HepG2 (cell line): ENCODE measurements around the gene PUM1. TPM values are rescaled to one million over a fixed set of nuclear protein-coding genes. Genes with fewer than 3 reads are reported as not detected.

ENCODE experiments used
- HNRNPL ChIP-seq: fragments of 200-400 bp; formaldehyde crosslinking; IDR thresholded peaks from 2 replicates; pipeline ENCODE4 v1.6.1; 2017; ENCODE audit warnings: mild to moderate bottlenecking, low read depth, low read length
- SKI ChIP-seq: fragments of 450-650 bp; IDR thresholded peaks from one replicate; pipeline ENCODE4 v1.6.1; 2018; ENCODE audit warnings: mild to moderate bottlenecking; ENCODE audit not compliant: partially characterized antibody
- ZZZ3 ChIP-seq: sonication (generic); formaldehyde crosslinking; IDR thresholded peaks from 2 replicates; pipeline ENCODE4 v1.4.0; 2020; ENCODE audit warnings: missing genetic modification reagents, mild to moderate bottlenecking, borderline replicate concordance
- polyA plus RNA-seq, 8 experiments: library from polyadenylated mRNA; depleted of rRNA in 3 of 8; stranded (reverse) in 7 of 8; unstranded in 1 of 8; fragments of >200 nt; fragmentation: Illumina TruSeq in 4 of 8; extraction: Trizol in 4 of 8; gene quantifications; 2 replicates each; pipeline versions ENCODE4 v1.2.1 to v1.2.3, GENCODE V29; 2011 to 2016; ENCODE audit warnings: low read depth in 4 of 8, missing spikeins in 1 of 8, mixed read lengths in 1 of 8; ENCODE audit not compliant: insufficient read depth in 1 of 8
- total RNA-seq, 5 experiments: library from RNA; depleted of rRNA; stranded (reverse); fragments of >200 nt; fragmentation: Illumina TruSeq; extraction: Trizol; gene quantifications; 2 replicates each; pipeline ENCODE4 v1.2.3, GENCODE V29; 2016; ENCODE audit warnings: low read depth in 1 of 5
- TF ChIP-seq, protein P1 (sequence below), 2 experiments: fragments of 450-650 bp in 1 of 2; sonication (generic) in 1 of 2; formaldehyde crosslinking in 1 of 2; IDR thresholded peaks; 2 replicates each; pipeline versions ENCODE4 v1.6.1 to v1.8.0; 2016 to 2022; ENCODE audit warnings: antibody characterized with exemption in 1 of 2, mild to moderate bottlenecking in 1 of 2, missing genetic modification reagents in 1 of 2
- TF ChIP-seq, protein P2 (sequence below): sonication (generic); formaldehyde crosslinking; IDR thresholded peaks from 2 replicates; pipeline ENCODE4 v1.4.0; 2020; ENCODE audit warnings: missing genetic modification reagents, borderline replicate concordance

Gene PUM1
- total and polyA plus RNA-seq, 2 of the 13 experiments (the other 11 are each of a cell fraction or from before 2014, with no cell fraction given): 64.7 to 91.0 TPM

DNA sequence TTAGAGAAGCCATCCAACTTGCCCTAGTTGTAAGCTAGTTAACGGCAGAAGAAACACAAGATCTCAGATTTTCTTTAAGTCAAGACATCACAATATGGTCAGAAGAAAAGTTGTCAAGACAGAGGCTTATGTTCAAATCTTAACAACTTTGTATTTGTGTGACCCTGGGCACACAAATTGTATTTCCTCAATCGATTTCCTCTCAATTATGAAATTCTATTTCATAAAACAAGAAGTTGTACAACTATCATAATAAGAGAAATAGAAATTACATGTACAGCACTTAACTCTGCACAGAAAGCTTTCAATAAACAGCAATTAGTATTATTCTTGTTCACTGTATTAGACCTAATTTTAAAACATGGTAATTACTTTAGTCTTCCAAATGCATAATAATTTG, 94.0 kb downstream of the PUM1 start (continued):
- TF ChIP-seq, protein P1, sequence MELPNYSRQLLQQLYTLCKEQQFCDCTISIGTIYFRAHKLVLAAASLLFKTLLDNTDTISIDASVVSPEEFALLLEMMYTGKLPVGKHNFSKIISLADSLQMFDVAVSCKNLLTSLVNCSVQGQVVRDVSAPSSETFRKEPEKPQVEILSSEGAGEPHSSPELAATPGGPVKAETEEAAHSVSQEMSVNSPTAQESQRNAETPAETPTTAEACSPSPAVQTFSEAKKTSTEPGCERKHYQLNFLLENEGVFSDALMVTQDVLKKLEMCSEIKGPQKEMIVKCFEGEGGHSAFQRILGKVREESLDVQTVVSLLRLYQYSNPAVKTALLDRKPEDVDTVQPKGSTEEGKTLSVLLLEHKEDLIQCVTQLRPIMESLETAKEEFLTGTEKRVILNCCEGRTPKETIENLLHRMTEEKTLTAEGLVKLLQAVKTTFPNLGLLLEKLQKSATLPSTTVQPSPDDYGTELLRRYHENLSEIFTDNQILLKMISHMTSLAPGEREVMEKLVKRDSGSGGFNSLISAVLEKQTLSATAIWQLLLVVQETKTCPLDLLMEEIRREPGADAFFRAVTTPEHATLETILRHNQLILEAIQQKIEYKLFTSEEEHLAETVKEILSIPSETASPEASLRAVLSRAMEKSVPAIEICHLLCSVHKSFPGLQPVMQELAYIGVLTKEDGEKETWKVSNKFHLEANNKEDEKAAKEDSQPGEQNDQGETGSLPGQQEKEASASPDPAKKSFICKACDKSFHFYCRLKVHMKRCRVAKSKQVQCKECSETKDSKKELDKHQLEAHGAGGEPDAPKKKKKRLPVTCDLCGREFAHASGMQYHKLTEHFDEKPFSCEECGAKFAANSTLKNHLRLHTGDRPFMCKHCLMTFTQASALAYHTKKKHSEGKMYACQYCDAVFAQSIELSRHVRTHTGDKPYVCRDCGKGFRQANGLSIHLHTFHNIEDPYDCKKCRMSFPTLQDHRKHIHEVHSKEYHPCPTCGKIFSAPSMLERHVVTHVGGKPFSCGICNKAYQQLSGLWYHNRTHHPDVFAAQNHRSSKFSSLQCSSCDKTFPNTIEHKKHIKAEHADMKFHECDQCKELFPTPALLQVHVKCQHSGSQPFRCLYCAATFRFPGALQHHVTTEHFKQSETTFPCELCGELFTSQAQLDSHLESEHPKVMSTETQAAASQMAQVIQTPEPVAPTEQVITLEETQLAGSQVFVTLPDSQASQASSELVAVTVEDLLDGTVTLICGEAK (IDR thresholded peaks at IDR 0.05): no peak
- TF ChIP-seq, protein P1 (CRISPR knock-in tag; IDR thresholded peaks at IDR 0.05): no peak
- TF ChIP-seq HNRNPL (no peak), SKI (no peak), ZZZ3 (CRISPR knock-in tag) (no peak)
- TF ChIP-seq, protein P2, sequence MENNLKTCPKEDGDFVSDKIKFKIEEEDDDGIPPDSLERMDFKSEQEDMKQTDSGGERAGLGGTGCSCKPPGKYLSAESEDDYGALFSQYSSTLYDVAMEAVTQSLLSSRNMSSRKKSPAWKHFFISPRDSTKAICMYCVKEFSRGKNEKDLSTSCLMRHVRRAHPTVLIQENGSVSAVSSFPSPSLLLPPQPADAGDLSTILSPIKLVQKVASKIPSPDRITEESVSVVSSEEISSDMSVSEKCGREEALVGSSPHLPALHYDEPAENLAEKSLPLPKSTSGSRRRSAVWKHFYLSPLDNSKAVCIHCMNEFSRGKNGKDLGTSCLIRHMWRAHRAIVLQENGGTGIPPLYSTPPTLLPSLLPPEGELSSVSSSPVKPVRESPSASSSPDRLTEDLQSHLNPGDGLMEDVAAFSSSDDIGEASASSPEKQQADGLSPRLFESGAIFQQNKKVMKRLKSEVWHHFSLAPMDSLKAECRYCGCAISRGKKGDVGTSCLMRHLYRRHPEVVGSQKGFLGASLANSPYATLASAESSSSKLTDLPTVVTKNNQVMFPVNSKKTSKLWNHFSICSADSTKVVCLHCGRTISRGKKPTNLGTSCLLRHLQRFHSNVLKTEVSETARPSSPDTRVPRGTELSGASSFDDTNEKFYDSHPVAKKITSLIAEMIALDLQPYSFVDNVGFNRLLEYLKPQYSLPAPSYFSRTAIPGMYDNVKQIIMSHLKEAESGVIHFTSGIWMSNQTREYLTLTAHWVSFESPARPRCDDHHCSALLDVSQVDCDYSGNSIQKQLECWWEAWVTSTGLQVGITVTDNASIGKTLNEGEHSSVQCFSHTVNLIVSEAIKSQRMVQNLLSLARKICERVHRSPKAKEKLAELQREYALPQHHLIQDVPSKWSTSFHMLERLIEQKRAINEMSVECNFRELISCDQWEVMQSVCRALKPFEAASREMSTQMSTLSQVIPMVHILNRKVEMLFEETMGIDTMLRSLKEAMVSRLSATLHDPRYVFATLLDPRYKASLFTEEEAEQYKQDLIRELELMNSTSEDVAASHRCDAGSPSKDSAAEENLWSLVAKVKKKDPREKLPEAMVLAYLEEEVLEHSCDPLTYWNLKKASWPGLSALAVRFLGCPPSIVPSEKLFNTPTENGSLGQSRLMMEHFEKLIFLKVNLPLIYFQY (CRISPR knock-in tag): no peak
